GM18507 (cell line): ENCODE data around the gene ARFGAP2.
A peak's percentile ranks its signal among the peaks of the same experiment; 100 is the strongest.

Experiments
- DNase-seq: peaks from one replicate; pipeline ENCODE4 v3.0.0; 2011; ENCODE audit warnings: low read depth; ENCODE audit not compliant: insufficient read length; ENCODE audit errors: extremely low spot score
- FAIRE-seq: peaks from 2 replicates; lab custom pipeline; 2011; peaks lifted over from hg19 to GRCh38; lab: Jason Lieb, UNC

Gene ARFGAP2

DNA sequence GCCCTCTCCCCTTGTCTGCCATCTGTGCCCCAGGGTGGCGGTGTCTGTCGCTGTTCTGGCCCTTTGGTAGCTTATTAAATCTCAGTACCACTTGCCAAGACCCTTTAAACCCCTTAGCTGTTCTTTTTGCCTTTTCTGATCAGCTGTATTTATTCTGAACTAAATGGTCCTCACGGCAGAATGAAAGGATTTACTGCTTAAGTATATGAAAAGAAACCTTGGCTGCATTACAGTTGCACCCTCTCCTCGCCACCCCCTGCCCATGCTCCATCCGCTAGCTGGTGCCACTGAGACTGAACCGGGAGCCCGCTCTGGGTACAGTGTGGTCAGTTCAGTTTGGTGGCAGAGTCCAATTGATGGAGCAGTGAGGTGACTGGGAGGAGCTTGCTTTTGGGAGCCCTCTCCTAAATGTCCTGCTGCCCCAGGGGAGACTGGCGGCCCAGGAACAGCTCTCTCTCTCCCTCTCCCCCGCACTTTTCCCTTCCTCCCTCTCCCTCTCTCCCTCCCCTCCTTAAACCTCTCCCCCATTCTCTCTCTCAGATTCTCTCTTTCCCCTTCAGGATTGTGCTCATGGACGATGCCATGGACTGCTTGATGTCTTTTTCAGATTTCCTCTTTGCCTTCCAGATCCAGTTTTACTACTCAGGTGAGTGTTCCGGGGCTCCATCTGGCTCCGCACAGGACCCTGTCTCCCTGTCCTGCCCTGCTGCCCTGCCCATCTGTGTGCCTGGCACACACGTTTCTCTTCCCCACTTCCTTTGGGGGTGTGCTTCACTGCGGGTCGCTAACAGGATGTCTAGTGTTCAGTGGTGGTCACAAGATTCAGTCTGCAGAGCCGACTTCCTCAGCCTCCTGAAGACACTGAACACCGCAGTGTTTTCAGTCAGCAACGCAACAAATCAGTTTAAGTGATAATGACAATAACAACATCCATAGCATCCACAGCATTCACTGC lies 21.8 kb downstream of the ARFGAP2 start:
- DNase-seq (no peak), FAIRE-seq (no peak)

DNA sequence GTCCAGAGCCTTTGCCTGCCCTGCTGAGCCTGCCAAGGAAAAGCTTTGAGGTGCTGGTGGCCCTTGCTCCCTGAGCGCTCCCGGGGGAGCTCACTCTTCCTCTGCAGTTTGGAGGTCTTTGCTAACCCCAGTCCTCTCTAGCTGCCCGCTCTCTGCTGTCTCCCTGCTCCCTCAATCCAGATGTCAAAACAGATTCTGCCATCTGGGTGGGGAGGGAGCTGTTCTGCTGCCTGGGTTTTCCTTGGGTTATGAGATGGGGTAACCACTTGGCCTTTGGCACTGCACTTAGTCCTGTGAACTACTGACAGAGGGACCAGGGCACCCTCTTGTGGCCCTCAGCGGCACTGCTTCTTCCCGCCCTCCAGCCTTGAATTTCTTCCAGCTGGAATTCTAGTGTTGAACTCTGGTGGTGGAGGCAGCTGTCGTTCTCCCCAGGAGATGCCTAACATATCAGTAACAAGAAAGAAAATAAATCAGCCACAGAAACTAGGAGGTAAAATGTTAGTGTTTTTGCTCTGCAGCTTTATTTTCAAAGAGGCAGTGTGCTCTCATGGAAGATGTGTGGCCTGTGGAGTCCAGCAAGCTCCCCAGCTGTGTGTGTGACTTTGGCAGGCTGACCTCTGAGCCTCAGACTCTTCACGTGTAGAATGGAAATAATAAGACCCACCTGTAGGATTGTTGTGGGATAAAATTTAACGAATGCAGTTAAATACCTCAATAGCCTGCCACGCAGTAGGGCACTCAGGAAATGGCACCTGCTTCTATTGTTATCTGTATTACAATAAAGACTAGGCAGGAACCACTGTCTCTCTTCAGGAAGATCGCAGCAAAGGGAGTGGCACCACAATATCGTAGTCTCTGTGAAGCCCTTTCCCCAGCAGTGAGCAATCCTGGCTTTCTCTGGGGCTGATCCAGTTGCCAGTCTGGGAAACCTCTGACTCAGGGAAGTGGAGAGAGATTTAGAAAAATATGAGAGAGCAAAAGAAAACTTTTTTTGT lies 23.4 kb downstream of the ARFGAP2 start:
- FAIRE-seq = peak; percentile 81
- DNase-seq = peak; percentile 64

DNA sequence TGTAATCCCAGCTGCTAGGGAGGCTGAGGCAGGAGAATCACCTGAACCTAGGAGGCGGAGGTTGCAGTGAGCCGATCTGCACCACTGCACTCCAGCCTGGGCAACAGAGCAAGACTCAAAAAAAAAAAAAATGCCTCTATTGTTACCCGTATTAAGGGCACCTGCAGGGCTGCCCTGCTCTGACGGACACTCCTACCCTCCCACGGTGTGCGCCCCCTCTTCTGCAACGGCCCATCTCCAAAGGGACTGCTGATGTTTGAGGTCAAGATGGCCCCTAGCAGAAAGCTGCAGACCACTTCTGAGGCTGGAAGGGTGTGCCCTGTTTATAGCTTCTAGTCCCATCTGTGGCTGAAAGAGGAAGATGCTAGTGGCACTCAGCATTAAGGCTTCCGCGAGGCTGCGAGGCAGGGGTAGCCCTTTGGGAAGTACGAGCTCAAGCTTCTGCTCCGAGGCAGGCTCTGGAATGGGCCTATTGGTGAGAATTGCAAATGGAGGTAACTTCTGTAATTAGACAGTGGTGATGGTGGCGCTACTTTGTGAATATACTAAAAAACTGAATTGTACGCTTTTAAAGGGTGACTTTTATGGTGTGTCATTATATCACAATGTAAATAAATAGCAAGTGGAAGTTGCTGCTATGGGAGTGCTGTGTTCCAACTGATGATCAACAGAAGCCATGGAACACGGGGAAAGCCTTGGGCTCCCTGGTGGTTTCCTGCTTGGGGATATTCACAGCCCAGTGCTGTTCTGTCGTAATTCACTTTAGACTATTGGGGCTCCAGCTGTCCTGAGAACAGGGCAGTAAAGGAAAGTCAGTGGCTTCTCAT lies 24.3 kb downstream of the ARFGAP2 start:
- no peak for DNase-seq
- no peak for FAIRE-seq

DNA sequence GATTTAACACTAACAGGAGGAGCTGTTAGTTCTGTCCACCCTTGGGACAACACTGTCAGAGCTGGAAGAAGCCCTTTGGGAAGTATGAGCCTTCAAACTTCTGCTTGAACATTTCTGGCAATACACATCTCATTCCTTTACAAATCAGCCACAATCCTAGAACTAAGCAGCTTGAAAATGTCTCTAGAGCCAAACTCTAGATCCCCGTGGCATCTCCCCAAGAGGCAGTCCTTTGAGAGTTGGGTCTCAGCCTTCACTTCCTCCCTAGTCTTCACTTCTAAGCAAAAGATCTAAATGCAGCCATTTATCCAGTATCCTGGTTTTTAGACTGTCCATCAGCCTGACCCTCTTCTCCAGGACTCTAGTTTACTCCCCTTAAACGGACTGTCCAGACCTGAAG lies 26.9 kb downstream of the ARFGAP2 start:
- FAIRE-seq = no peak

DNA sequence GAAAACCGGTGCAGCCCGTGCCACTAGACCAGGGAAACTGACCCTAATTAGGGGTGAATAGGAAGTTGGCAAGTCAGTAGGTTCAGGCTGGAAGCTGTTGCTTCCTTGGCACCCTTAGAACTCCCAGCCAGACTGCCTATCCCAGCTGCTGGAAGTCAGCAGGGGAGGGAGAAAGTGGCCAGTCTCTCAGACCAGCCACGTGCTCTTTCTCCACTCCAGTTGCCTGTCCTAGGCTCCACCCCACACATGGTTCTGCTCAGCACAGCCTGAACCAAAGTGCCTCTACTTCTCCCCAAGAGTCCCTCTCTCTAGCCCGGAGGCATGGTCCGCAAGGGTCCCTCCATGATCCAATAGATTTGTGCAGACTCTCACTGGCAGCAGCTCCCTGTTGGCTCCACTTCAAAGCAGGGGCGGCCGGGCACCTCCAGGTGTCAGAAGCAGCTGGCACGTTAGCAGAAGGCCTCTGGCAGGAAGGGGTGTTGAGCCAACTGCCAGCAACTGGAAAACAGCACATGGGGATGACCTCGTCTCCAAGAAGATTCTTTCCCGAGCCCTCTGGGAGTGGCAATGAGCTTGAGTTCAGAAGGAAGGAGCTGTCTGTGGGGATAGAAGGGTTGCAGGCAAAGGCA lies 27.7 kb downstream of the ARFGAP2 start:
- FAIRE-seq (no peak), DNase-seq (no peak)

More for the DNA sequence above, 26.9 kb downstream of the ARFGAP2 start:
- no peak for DNase-seq

DNA sequence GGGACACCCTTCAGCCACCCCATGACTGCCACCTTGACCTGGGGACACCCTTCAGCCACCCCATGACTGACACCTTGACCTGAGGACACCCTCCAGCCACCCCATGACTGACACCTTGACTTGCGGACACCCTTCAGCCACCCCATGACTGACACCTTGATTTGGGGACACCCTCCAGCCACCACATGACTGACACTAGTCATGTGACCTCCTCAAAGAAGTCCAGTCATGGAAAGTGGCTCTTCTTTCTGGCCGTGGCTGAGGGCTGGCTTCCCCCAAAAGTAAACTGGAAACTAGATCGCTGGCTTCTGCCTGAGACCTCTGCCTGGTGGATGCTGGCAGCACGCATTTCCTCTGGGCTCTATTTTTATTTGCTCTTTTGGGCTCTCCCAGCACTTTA lies 28.4 kb downstream of the ARFGAP2 start:
- no peak for FAIRE-seq
- no peak for DNase-seq

DNA sequence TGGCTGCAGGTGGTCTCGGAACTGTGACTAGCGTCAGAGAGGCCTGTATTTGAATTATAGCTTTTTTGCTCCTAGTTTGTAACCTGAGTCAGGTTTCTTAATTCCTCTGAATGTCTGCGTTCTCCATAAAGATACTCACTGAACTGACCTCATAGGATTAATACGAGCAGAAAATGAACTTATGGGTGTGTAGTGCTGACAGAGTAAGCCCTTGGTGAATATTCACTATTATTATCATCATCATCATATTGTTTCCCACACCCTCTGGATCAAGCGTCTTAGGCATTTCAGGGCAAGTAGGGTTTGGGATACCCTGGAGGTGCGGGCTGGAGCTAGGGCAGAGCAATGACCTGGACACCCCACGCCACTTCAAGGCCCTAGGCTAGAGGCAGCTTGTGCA lies 29.0 kb downstream of the ARFGAP2 start:
- DNase-seq (no peak), FAIRE-seq (no peak)

DNA sequence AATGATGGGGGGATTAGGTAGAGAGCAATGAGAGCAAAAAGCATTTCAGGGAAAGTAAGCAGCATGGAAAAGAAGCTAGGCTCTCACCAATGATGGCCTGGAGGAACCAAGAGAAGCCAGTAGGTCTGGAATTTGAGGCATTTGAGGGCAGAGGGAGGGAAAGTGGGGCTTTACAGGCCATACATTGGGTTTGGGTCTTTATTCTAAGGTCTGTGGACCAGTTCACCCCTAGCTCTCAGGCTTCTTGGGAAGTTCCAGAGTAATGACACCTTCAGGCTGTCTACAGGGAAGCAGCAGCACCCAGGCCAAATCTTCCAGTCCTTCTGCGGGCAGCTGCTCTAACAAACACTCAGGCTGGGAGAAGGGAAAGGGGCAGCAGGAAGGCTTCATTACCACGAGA lies 29.4 kb downstream of the ARFGAP2 start:
- FAIRE-seq (no peak), DNase-seq (no peak)

DNA sequence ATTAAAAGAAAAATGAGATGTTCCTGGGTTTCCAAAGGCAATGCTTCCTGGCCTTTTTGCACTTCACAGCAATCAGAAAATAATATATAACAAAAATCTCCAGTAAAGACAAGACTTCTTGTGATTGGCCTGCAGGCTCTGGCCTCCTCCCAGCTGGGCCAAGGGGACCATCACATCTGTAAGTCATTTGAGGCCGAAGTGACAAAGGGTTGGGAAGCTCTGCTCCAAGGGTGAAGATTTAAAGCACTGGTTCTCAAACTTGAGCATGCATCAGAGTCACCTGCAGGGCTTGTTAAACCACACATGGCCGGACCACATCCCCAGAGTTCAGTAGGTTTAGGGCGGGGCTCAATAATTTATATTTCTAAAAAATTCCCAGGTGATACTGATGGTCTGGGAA lies 32.1 kb downstream of the ARFGAP2 start:
- FAIRE-seq = no peak

DNA sequence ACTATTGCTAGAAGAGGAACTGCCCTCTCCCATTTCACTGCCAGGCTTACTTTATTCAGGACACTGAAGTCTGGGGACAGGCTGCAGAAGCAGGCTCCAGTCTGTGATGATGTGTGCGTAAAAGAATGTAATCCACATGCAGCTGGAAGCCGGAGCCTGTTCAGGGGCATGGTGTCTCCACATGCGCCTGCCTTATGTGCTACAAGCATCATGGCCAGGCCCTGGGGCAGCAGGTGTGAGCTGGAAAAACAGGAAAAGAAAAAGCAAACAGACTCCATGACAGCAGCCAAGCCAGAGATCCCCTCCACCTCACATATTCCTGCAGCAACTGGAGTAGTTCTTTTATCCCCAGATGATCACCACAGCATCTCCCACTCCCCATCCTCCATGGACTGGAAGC lies 33.4 kb downstream of the ARFGAP2 start:
- FAIRE-seq = no peak

More for the DNA sequence above, 32.1 kb downstream of the ARFGAP2 start:
- no peak for DNase-seq

DNA sequence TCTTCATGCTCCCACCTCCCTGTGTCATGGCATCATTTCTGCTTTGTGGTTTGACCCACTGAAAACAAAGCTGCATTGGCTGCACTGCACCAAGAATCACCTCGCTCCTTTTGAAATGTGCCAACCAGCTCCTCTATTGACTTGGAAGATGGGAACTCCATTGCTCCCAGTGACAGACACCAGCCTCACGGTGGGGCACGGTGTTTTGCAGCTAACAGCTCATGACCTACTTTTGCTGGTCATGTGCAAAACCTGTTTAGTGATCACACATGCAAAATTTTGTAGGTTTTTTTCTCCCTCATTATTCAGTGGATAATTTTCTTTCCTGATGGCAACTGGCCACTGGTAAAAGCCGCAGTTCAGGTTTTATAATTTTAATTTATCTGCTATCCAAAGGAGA lies 36.8 kb downstream of the ARFGAP2 start:
- FAIRE-seq = no peak
- DNase-seq = no peak

More for the DNA sequence above, 33.4 kb downstream of the ARFGAP2 start:
- no peak for DNase-seq

DNA sequence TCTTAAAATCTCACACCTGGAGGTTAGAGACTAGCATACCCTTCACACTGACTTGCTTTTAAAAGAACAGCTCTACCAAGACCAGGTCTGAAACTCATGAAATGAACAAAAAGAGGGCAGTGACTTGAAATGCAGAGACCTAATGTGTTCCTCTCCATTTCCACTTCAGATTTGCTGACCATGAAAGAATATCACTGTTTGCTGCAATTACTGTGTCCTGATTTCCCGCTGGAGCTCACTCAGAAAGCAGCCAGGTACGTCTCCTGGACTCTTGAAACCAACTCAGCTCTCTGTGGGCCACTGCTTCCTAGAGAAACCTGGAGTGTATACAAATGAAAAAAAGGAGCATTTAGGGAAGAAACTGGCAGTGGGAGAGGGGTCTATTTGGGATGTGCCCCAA lies 39.2 kb downstream of the ARFGAP2 start:
- no peak for FAIRE-seq
- no peak for DNase-seq

DNA sequence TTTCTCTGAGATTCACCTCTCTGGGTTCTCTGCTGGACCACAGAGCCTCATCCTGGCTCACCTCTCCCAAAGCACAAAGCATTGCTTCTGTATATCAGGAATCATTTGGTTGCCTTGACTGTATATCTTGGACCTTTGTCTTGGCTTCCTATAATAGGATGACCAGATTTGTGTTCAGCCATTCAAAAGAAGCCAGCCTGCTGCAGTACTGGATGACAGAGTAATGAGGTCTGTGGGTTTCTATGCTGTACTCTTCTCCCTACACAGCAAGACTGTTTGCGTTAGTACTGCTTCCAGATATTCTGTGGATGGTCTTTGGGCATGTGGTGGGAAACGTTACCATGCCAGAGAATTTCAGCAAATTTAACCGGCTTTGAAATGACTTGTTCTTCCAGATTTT lies 39.8 kb downstream of the ARFGAP2 start:
- DNase-seq = no peak
- FAIRE-seq = no peak

DNA sequence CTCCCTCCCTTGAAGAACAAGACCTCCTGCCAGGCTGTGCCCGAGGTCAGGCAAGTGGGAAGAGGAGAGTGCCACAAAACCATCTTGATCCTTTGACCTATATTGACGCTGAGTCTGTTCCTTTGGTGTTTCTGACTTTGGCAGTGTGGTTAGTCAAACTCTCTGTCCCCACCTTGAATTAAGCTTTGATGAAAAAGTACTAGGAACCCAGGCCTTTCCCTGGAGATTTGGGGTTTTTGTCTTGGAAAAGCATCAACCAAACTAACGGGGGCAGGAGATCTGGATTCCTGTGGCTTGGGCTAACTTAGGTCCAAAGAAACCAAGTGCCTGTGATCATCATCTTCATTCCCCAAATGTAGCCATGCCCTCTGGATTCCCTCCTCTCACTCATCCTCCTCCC lies 40.4 kb downstream of the ARFGAP2 start:
- no peak for DNase-seq
- FAIRE-seq = no peak

DNA sequence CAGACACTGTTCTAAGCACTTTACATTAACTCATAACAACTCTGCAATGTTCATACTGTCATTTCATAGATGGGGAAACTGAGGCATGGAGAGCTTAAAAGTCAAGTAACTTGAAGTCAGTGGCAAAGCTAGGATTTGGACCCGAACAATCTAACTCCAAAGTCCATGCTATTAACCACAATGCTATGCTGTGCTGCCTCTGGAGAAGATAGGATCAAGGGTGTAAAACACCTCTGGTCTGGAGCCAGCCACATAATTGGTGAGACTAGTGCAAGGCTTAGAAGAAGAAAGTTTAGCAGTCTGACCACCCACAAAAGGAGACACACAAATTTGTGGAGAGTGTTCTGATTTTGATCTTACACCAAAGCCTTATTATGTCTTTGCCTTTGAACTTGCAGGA lies 43.7 kb downstream of the ARFGAP2 start:
- no peak for FAIRE-seq
- no peak for DNase-seq

DNA sequence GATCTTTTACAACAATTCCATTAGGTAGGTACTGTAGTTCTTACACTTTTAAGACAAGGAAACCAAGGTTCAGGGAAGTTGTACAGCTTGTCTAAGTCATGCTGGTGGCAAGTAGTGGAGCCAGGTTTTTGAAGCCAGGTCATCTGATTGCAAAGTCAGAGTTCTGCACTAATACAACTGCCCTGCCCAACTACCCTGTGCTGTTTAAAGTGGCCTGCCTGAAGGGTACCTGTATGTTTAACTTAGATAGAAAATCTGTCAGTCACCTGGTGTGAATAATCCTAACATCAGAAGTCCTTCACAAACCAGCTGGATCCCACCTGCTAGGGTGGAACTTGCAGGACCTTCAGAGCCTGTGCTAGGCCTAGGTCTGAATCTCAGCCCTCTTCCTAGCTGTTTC lies 44.2 kb downstream of the ARFGAP2 start:
- DNase-seq (no peak), FAIRE-seq (no peak)

DNA sequence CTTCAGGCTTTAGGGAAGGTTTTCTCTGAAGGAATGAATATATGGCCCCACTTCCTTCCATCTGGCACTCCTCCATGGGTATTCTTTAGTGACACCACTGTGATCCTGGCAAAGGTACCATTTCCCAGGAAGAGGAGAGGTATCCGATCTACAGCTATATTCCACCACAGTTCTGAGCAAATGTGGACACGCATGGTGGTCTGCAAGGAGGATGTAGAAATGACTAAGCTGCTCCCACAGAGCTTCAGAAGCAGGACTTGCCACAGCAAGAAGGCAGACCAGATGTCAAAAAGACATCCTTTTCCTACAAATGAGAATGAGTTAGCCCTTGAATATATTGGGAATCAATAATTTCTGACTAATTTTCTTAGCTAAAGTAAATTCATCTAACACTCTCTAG lies 45.5 kb downstream of the ARFGAP2 start:
- no peak for DNase-seq
- no peak for FAIRE-seq

DNA sequence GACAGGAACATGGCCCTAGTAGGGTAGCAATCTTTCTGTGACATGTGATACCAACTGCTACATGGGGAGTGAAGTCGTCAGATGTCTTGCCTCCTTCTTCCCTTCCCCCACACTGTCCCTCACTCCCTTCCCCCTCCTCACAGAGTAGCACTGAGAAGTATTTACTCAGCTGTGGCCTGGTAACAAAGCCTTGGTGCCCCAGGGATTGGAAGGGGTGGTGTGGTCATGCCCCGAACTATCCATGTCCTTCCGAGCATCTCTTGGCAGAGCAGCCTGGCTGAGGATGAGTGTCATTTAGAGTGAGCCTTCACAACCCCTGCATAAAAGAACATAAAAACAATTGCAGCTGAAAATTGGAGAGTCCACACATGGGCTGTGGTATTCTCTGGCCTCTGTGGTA lies 46.1 kb downstream of the ARFGAP2 start:
- DNase-seq = no peak
- no peak for FAIRE-seq

DNA sequence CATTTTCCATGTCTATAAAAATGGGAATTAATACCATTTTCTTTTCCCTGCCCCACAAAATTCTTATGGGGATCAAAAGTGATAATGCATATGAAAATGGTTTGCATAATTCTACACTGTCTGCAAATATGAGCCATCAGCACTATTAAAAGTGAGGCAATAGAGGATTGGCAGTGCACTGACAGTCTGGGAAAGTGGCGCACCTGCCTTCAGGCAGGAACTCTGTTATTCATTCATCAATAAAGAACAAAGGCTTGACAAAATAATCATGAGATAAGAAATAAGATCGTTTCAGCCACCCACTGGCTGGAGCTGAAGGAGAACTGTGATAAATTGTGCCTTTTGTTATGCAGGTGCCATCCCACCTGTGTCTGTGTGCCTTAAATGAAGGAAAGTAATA lies 49.5 kb downstream of the ARFGAP2 start:
- no peak for DNase-seq
- no peak for FAIRE-seq
